GM18861 (cell line): Measurements from ENCODE around the gene TSPYL6.

ENCODE experiments used
- ATAC-seq: cut with Tn5 transposase; IDR thresholded peaks from one replicate; pipeline ENCODE4 v1.9.1; 2021; ENCODE audit not compliant: unreplicated experiment

Gene TSPYL6

GRCh38 chr2:54258166-54258565 is 2.1 kb upstream of the TSPYL6 start:
- no peak for ATAC-seq

GRCh38 chr2:54255230-54256090 is 569 bp downstream of the TSPYL6 start:
- no peak for ATAC-seq

GRCh38 chr2:54254180-54254579 is 1.8 kb downstream of the TSPYL6 start:
- no peak for ATAC-seq

- no peak for ATAC-seq
Observed at GRCh38 chr2:54249629-54250028, 6.4 kb downstream of the TSPYL6 start.

GRCh38 chr2:54247115-54247514 is 8.9 kb downstream of the TSPYL6 start:
- ATAC-seq, result no peak

GRCh38 chr2:54240515-54241469 is 15.2 kb downstream of the TSPYL6 start:
- no peak for ATAC-seq

GRCh38 chr2:54239427-54239826 is 16.6 kb downstream of the TSPYL6 start:
- no peak for ATAC-seq

GRCh38 chr2:54237428-54237827 is 18.6 kb downstream of the TSPYL6 start:
- ATAC-seq, result no peak

- ATAC-seq, result no peak
Observed at GRCh38 chr2:54233832-54234649, 22.0 kb downstream of the TSPYL6 start.

GRCh38 chr2:54228945-54229344 is 27.1 kb downstream of the TSPYL6 start:
- ATAC-seq, result no peak

GRCh38 chr2:54227798-54228197 is 28.2 kb downstream of the TSPYL6 start:
- ATAC-seq, result no peak

GRCh38 chr2:54226260-54226659 is 29.8 kb downstream of the TSPYL6 start:
- ATAC-seq, result no peak

- ATAC-seq, result no peak
Observed at GRCh38 chr2:54224997-54225396, 31.0 kb downstream of the TSPYL6 start.

GRCh38 chr2:54213082-54213481 is 42.9 kb downstream of the TSPYL6 start:
- no peak for ATAC-seq

- ATAC-seq, result no peak
Observed at GRCh38 chr2:54212456-54212855, 43.6 kb downstream of the TSPYL6 start.

GRCh38 chr2:54209379-54209778 is 46.6 kb downstream of the TSPYL6 start:
- ATAC-seq, result no peak

- ATAC-seq, result no peak
Observed at GRCh38 chr2:54208364-54209240, 47.4 kb downstream of the TSPYL6 start.

- ATAC-seq, result no peak
Observed at GRCh38 chr2:54207666-54208195, 48.3 kb downstream of the TSPYL6 start.

GRCh38 chr2:54206596-54206995 is 49.4 kb downstream of the TSPYL6 start:
- ATAC-seq, result peak; percentile 51

- ATAC-seq, result no peak
Observed at GRCh38 chr2:54204476-54204875, 51.6 kb downstream of the TSPYL6 start.
